ENCODE measurements around the gene SND1. TPM values are rescaled to one million over a fixed set of nuclear protein-coding genes. Genes with fewer than 3 reads are reported as not detected.

Gene SND1
- total and polyA plus RNA-seq, 2 of the 4 experiments (the other 2 are of a cell fraction) = 154 to 294 TPM

- POLR2A ChIA-PET (ENCODE audit: unreplicated experiment) = no interaction called here
- peak; percentile 82 for DNase-seq
These were observed 268.9 kb downstream of the SND1 start for GRCh38 chr7:127920787-127921438.

More at GRCh38 chr7:127920787-127921438, 268.9 kb downstream of the SND1 start:
- Histone ChIP-seq H3K4me1 (ENCODE audit: control insufficient read depth, insufficient read depth, low read length) (peaks cover 2% of the 10 kb centered on the region; the same call in 1 of the 2 replicates), H3K27me3 (ENCODE audit: control insufficient read depth, insufficient read depth, low read length) (no peaks in the 10 kb centered on the region), H2AK9ac (replicated peaks; ENCODE audit: low read depth, low read length, poor library complexity) (no peak overlapping the region), H3K23ac (ENCODE audit: low read depth, low read length) (no peak overlapping the region), H3K4me3 (ENCODE audit: insufficient read depth, low read depth, low read length) (no peak overlapping the region), H3K27ac (ENCODE audit: insufficient read depth, low read length) (no peak overlapping the region), H3K9me1 (ENCODE audit: insufficient read depth, low read length) (no peaks in the 10 kb centered on the region; the same call in none of the 2 replicates), H3K36me3 (ENCODE audit: control insufficient read depth, insufficient read depth, low read length) (no peaks in the 10 kb centered on the region), H3K14ac (replicated peaks; ENCODE audit: low read depth, low read length) (no peak overlapping the region), H4K20me1 (ENCODE audit: insufficient read depth, low read length) (peaks cover 48% of the 10 kb centered on the region), H2AFZ (replicated peaks; ENCODE audit: low read length, poor library complexity) (no peak overlapping the region), H4K5ac (ENCODE audit: low read depth, low read length) (no peak overlapping the region), H2AK5ac (ENCODE audit: low read depth, low read length) (no peak overlapping the region), H3K9me3 (ENCODE audit: control insufficient read depth, insufficient read depth, low read length) (no peaks in the 10 kb centered on the region), H4K91ac (ENCODE audit: insufficient read depth, low read depth, low read length) (no peak overlapping the region), H2BK5ac (ENCODE audit: low read depth, low read length, poor library complexity, severe bottlenecking) (no peak overlapping the region), H3K56ac (ENCODE audit: extremely low read depth, insufficient read depth, low read length) (no peak overlapping the region), H3K9ac (ENCODE audit: low read depth, low read length) (no peak overlapping the region), H2BK120ac (ENCODE audit: low read depth, low read length) (no peak overlapping the region), H4K8ac (ENCODE audit: low read depth in 2 of 2, low read length in 2 of 2) (no peak overlapping the region), H2BK20ac (ENCODE audit: low read depth, low read length) (no peak overlapping the region), H2BK15ac (ENCODE audit: low read depth, low read length) (no peak overlapping the region), H3K4me2 (ENCODE audit: low read depth, low read length) (no peak overlapping the region), H3K79me1 (ENCODE audit: low read depth in 1 of 2, low read length in 2 of 2) (peaks cover 33 to 52% of the 10 kb centered on the region in 2 experiments), H3K4ac (ENCODE audit: low read depth, low read length) (no peak overlapping the region), H3K18ac (ENCODE audit: low read depth, low read length) (no peak overlapping the region)
- no CpG with 5 or more reads among the region's 2 CpGs for WGBS, 2 experiments (ENCODE audit: extremely low coverage in 2 of 2, insufficient read length in 1 of 2)
- BruUV-seq (replicated peaks) = no TSS peak
- intact Hi-C loops (cut with micrococcal nuclease) (loop anchor here (10.0 kb wide), 1 partner anchor 284 kb away; no protein-coding TSS in a partner anchor), in situ Hi-C loops (cut with MboI; ENCODE audit: low sequenced_read_pairs) (no loop called here), dilution Hi-C loops (cut with HindIII; ENCODE audit: low sequenced_read_pairs, unreplicated experiment) (no loop called here)
- ATAC-seq (ENCODE audit: low read depth) = peak; percentile 75
- TF ChIP-seq CEBPB (IDR thresholded peaks at IDR 0.05; ENCODE audit: low read depth, low read length) (peak; percentile 95), POLR2A (IDR thresholded peaks at IDR 0.05; ENCODE audit: low read depth, low read length) (no peak)
- CTCF ChIA-PET = interaction anchor here (1.1 kb wide), 1 partner anchor 55 kb away, joined by 3 read pairs; no protein-coding TSS in a partner anchor
